Caco-2 (cell line): ENCODE results near the gene RASSF3. TPM values are rescaled to one million over a fixed set of nuclear protein-coding genes. Genes with fewer than 3 reads are reported as not detected.
A peak's percentile ranks its signal among the peaks of the same experiment; 100 is the strongest.

ENCODE experiments used
- BruUV-seq: library from RNA; stranded (reverse); fragments of 400-500 nt; replicated peaks from 2 replicates; lab custom pipeline; 2021; lab: Mats Ljungman, UMichigan
- CTCF ChIA-PET: fragments of 300-600 bp; sonication (Branson Sonifier 250); formaldehyde crosslinking; loops from one replicate; lab custom pipeline; 2022; ENCODE audit warnings: antibody characterized with exemption; lab: Charles Lee
- POLR2A ChIA-PET: fragments of 300-600 bp; sonication (Branson Sonifier 250); formaldehyde crosslinking; loops from one replicate; lab custom pipeline; 2022; ENCODE audit warnings: antibody characterized with exemption; lab: Charles Lee
- DNase-seq, 2 experiments: peaks; one replicate each; pipeline versions ENCODE4 v3.0.0 to v3.0.0-alpha.2; 2020 to 2022
- H3K27me3 ChIP-seq: replicated peaks from 2 replicates; pipeline ENCODE4 v1.6.0; 2011; ENCODE audit warnings: low read length; ENCODE audit not compliant: control insufficient read depth, insufficient read depth
- H3K36me3 ChIP-seq: 2 replicates; pipeline ENCODE4 v1.5.1; 2011; ENCODE audit warnings: low read length; ENCODE audit not compliant: control insufficient read depth, insufficient read depth
- H3K4me1 ChIP-seq: fragments of 250-450 bp; sonication (Bioruptor Pico); 2 replicates; pipeline ENCODE4 v1.5.1; 2020; ENCODE audit warnings: mild to moderate bottlenecking
- H3K4me3 ChIP-seq: 2 replicates; pipeline ENCODE4 v1.5.1; 2011; ENCODE audit warnings: low read depth, mild to moderate bottlenecking, control low read depth, low read length
- H3K9me3 ChIP-seq: fragments of 250-450 bp; sonication (Bioruptor Pico); 2 replicates; pipeline ENCODE4 v1.5.1; 2020; ENCODE audit warnings: mild to moderate bottlenecking, moderate library complexity
- H3K27ac Mint-ChIP-seq: one replicate; pipeline ENCODE4 v1.8.0; 2022; ENCODE audit warnings: mixed read lengths; ENCODE audit not compliant: unreplicated experiment
- H3K27me3 Mint-ChIP-seq: one replicate; pipeline ENCODE4 v1.8.0; 2022; ENCODE audit warnings: mixed read lengths; ENCODE audit not compliant: insufficient read depth, unreplicated experiment
- H3K36me3 Mint-ChIP-seq: one replicate; pipeline ENCODE4 v1.8.0; 2022; ENCODE audit warnings: mild to moderate bottlenecking, mixed read lengths; ENCODE audit not compliant: insufficient read depth, unreplicated experiment
- H3K4me1 Mint-ChIP-seq: one replicate; pipeline ENCODE4 v1.8.0; 2022; ENCODE audit warnings: low read depth, mixed read lengths; ENCODE audit not compliant: unreplicated experiment
- H3K4me3 Mint-ChIP-seq: one replicate; pipeline ENCODE4 v1.8.0; 2022; ENCODE audit warnings: mild to moderate bottlenecking, moderate library complexity, mixed read lengths; ENCODE audit not compliant: unreplicated experiment
- H3K9me3 Mint-ChIP-seq: one replicate; pipeline ENCODE4 v1.8.0; 2022; ENCODE audit warnings: mixed read lengths; ENCODE audit not compliant: unreplicated experiment
- intact Hi-C: fragments of 100-400 bp; cut with micrococcal nuclease; formaldehyde crosslinking; loops from one replicate; pipeline ENCODE4 v1.10.0; 2022; ENCODE audit not compliant: unreplicated experiment
- total RNA-seq: library from RNA; stranded (reverse); gene quantifications from 2 replicates; pipeline ENCODE4 v1.2.3, GENCODE V29; 2022
- TF ChIP-seq, protein P1 (sequence below), 2 experiments: fragments of 200-600 bp in 1 of 2; IDR thresholded peaks; 1 replicate in 1 of 2; 2 replicates in 1 of 2; pipeline versions ENCODE4 v1.5.1 to v1.8.0; 2011 to 2022; ENCODE audit warnings: antibody characterized with exemption in 1 of 2, control low read depth in 1 of 2, inconsistent platforms in 1 of 2, low read depth in 1 of 2, low read length in 1 of 2, mild to moderate bottlenecking in 1 of 2, moderate library complexity in 1 of 2; ENCODE audit not compliant: insufficient read depth in 1 of 2, severe bottlenecking in 1 of 2, unreplicated experiment in 1 of 2

The RASSF3 gene
- total RNA-seq, 1 experiment from 2014 or later, result 25.7 TPM

DNA sequence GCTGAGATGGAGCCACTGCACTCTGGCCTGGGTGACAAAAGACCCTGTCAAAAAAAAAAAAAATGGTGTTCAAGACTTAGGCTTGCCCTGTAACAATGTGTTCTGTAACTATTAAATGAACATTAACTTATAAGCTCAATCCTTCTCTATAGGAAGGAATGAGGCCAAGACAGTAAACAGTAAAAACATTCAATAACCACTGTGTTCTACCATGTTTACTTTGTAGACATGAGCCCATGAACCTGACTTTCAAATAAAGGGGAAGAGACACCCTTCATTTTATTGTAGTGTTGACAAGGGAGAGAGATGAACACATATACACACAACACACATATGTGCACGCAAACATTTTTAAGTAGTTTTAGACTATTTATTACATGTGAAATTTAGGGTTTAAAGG lies 20.1 kb upstream of the RASSF3 start:
- intact Hi-C loops, result no loop called here
- CTCF ChIA-PET, result no interaction called here
- H3K27ac Mint-ChIP-seq, result no peak overlapping the region
- BruUV-seq, result no TSS peak
- H3K4me1 ChIP-seq, result no peaks in the 10 kb centered on the region
- H3K9me3 Mint-ChIP-seq, result no peaks in the 10 kb centered on the region
- TF ChIP-seq, protein P1, sequence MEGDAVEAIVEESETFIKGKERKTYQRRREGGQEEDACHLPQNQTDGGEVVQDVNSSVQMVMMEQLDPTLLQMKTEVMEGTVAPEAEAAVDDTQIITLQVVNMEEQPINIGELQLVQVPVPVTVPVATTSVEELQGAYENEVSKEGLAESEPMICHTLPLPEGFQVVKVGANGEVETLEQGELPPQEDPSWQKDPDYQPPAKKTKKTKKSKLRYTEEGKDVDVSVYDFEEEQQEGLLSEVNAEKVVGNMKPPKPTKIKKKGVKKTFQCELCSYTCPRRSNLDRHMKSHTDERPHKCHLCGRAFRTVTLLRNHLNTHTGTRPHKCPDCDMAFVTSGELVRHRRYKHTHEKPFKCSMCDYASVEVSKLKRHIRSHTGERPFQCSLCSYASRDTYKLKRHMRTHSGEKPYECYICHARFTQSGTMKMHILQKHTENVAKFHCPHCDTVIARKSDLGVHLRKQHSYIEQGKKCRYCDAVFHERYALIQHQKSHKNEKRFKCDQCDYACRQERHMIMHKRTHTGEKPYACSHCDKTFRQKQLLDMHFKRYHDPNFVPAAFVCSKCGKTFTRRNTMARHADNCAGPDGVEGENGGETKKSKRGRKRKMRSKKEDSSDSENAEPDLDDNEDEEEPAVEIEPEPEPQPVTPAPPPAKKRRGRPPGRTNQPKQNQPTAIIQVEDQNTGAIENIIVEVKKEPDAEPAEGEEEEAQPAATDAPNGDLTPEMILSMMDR (IDR thresholded peaks at IDR 0.05; ENCODE audit: insufficient read depth in 1 of 2, low read depth in 1 of 2, low read length in 1 of 2, severe bottlenecking in 1 of 2, unreplicated experiment in 1 of 2), result no peak
- no peak overlapping the region for H3K4me3 ChIP-seq
- H3K36me3 Mint-ChIP-seq, result no peaks in the 10 kb centered on the region
- POLR2A ChIA-PET, result no interaction called here
- no peaks in the 10 kb centered on the region for H3K9me3 ChIP-seq
- H3K27me3 ChIP-seq, result no peaks in the 10 kb centered on the region
- H3K27me3 Mint-ChIP-seq, result no peaks in the 10 kb centered on the region
- DNase-seq, result no peak
- H3K36me3 ChIP-seq, result no peaks in the 10 kb centered on the region
- no peaks in the 10 kb centered on the region for H3K4me1 Mint-ChIP-seq
- H3K4me3 Mint-ChIP-seq, result no peak overlapping the region

- no TSS peak for BruUV-seq
- H3K27ac Mint-ChIP-seq, result peak overlapping the region; percentile 53
- CTCF ChIA-PET, result interaction anchor here (1.4 kb wide), 1 partner anchor 47 kb away, joined by 8 read pairs; no protein-coding TSS in a partner anchor
These were observed 14.2 kb upstream of the RASSF3 start for GRCh38 chr12:64595863-64596793.

DNA sequence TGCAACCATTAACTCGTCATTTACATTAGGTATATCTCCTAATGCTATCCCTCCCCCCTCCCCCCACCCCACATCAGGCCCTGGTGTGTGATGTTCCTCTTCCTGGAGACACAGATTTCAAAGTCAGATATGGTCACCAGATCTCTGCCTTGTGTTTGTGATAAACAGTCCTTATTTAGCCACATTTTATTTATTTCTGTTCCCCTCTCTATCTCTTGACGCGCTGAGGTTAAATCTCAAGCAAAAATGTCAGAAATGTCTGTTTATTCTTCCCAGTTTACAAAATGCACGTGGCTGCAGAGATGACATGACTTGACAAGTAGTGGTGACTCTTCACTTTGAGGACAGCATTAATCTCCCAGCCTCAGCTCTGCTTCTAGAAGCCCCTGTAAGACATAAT lies 11.5 kb upstream of the RASSF3 start:
- Histone ChIP-seq H3K4me3 (no peak overlapping the region), H3K9me3 (no peaks in the 10 kb centered on the region), H3K27me3 (no peaks in the 10 kb centered on the region), H3K36me3 (no peaks in the 10 kb centered on the region), H3K4me1 (peaks cover 14% of the 10 kb centered on the region)
- intact Hi-C loops, result no loop called here
- H3K4me1 Mint-ChIP-seq, result peaks cover 18% of the 10 kb centered on the region
- no peak overlapping the region for H3K27ac Mint-ChIP-seq
- BruUV-seq, result no TSS peak
- ChIA-PET POLR2A (no interaction called here), CTCF (no interaction called here)
- H3K9me3 Mint-ChIP-seq, result no peaks in the 10 kb centered on the region
- peaks cover 11% of the 10 kb centered on the region for H3K36me3 Mint-ChIP-seq
- H3K27me3 Mint-ChIP-seq, result no peaks in the 10 kb centered on the region
- TF ChIP-seq, protein P1 (IDR thresholded peaks at IDR 0.05; ENCODE audit: insufficient read depth in 1 of 2, low read depth in 1 of 2, low read length in 1 of 2, severe bottlenecking in 1 of 2, unreplicated experiment in 1 of 2), result no peak
- DNase-seq, result no peak
- H3K4me3 Mint-ChIP-seq, result no peak overlapping the region

More at GRCh38 chr12:64595863-64596793, 14.2 kb upstream of the RASSF3 start:
- TF ChIP-seq, protein P1 (IDR thresholded peaks at IDR 0.05; ENCODE audit: insufficient read depth in 1 of 2, low read depth in 1 of 2, low read length in 1 of 2, severe bottlenecking in 1 of 2, unreplicated experiment in 1 of 2), result no peak
- no peaks in the 10 kb centered on the region for H3K27me3 Mint-ChIP-seq
- H3K9me3 ChIP-seq, result no peaks in the 10 kb centered on the region
- H3K4me1 ChIP-seq, result peaks cover 14% of the 10 kb centered on the region
- intact Hi-C loops, result no loop called here
- no peaks in the 10 kb centered on the region for H3K36me3 ChIP-seq
- no peak overlapping the region for H3K4me3 ChIP-seq
- H3K36me3 Mint-ChIP-seq, result peaks cover 11% of the 10 kb centered on the region
- peak; percentile 44 to 54 for DNase-seq
- no peaks in the 10 kb centered on the region for H3K27me3 ChIP-seq
- no peak overlapping the region for H3K4me3 Mint-ChIP-seq
- peaks cover 18% of the 10 kb centered on the region for H3K4me1 Mint-ChIP-seq
- POLR2A ChIA-PET, result no interaction called here
- H3K9me3 Mint-ChIP-seq, result no peaks in the 10 kb centered on the region
